AG20443 (cell line): Measurements from ENCODE around the gene PRR18.

Experiments
- DNase-seq: peaks from one replicate; pipeline ENCODE4 v3.0.0; 2012; ENCODE audit warnings: low spot score, mixed read lengths

The PRR18 gene

GRCh38 chr6:166333172-166333995 is 25.2 kb upstream of the PRR18 start:
- DNase-seq: no peak

GRCh38 chr6:166331503-166332415 is 23.6 kb upstream of the PRR18 start:
- DNase-seq: no peak

GRCh38 chr6:166330612-166331011 is 22.4 kb upstream of the PRR18 start:
- DNase-seq: peak; percentile 40

- DNase-seq: no peak
Measured at GRCh38 chr6:166325383-166326042, 17.3 kb upstream of the PRR18 start.

- DNase-seq: no peak
Measured at GRCh38 chr6:166323395-166323794, 15.2 kb upstream of the PRR18 start.

GRCh38 chr6:166318649-166319600 is 10.7 kb upstream of the PRR18 start:
- DNase-seq: no peak

- DNase-seq: no peak
Measured at GRCh38 chr6:166318227-166318626, 10.0 kb upstream of the PRR18 start.

GRCh38 chr6:166317261-166318212 is 9.3 kb upstream of the PRR18 start:
- no peak for DNase-seq

GRCh38 chr6:166315436-166315835 is 7.2 kb upstream of the PRR18 start:
- DNase-seq: no peak

GRCh38 chr6:166314454-166314853 is 6.3 kb upstream of the PRR18 start:
- no peak for DNase-seq

- DNase-seq: peak; percentile 74
Measured at GRCh38 chr6:166313255-166314070, 5.3 kb upstream of the PRR18 start.

GRCh38 chr6:166312832-166313231 is 4.6 kb upstream of the PRR18 start:
- DNase-seq: no peak

- no peak for DNase-seq
Measured at GRCh38 chr6:166310634-166311033, 2.4 kb upstream of the PRR18 start.

- DNase-seq: no peak
Measured at GRCh38 chr6:166309977-166310376, 1.8 kb upstream of the PRR18 start.

- DNase-seq: no peak
Measured at GRCh38 chr6:166308769-166309589, 787 bp upstream of the PRR18 start.

- DNase-seq: peak; percentile 43
Measured at GRCh38 chr6:166307082-166308032, 835 bp downstream of the PRR18 start.
